Karpas-422 (cell line): ENCODE results near the gene FAAH2. TPM values are rescaled to one million over a fixed set of nuclear protein-coding genes. Genes with fewer than 3 reads are reported as not detected.
A peak's percentile ranks its signal among the peaks of the same experiment; 100 is the strongest.

Source experiments
- DNase-seq: peaks from one replicate; pipeline ENCODE4 v3.0.0-alpha.2; 2015
- H2AFZ ChIP-seq: fragments of 200-600 bp; sonication (generic); 2 replicates; pipeline ENCODE4 v1.6.1; 2014; ENCODE audit warnings: antibody characterized with exemption, low read length, mixed read lengths
- H3K27ac ChIP-seq: fragments of 200-600 bp; sonication (generic); 2 replicates; pipeline ENCODE4 v1.5.1; 2014; ENCODE audit warnings: mild to moderate bottlenecking, low read length, moderate library complexity
- H3K27me3 ChIP-seq: fragments of 200-600 bp; sonication (generic); 2 replicates; pipeline ENCODE4 v1.6.1; 2014; ENCODE audit warnings: low read length, mixed read lengths
- H3K36me3 ChIP-seq: fragments of 200-600 bp; sonication (generic); 2 replicates; pipeline ENCODE4 v1.6.1; 2014; ENCODE audit warnings: low read length, mixed read lengths; ENCODE audit not compliant: insufficient read depth
- H3K4me1 ChIP-seq: fragments of 200-600 bp; sonication (generic); 2 replicates; pipeline ENCODE4 v1.6.1; 2014; ENCODE audit warnings: mild to moderate bottlenecking, low read length, mixed read lengths
- H3K4me2 ChIP-seq: fragments of 200-600 bp; sonication (generic); 2 replicates; pipeline ENCODE4 v1.6.1; 2014; ENCODE audit warnings: low read length, low read depth, mild to moderate bottlenecking; ENCODE audit not compliant: poor library complexity, severe bottlenecking
- H3K4me3 ChIP-seq: fragments of 200-600 bp; sonication (generic); 2 replicates; pipeline ENCODE4 v1.5.1; 2014; ENCODE audit warnings: mild to moderate bottlenecking, antibody characterized with exemption, low read length, mixed read lengths
- H3K79me2 ChIP-seq: fragments of 200-600 bp; sonication (generic); 2 replicates; pipeline ENCODE4 v1.6.1; 2014; ENCODE audit warnings: mild to moderate bottlenecking, low read length, mixed read lengths
- H3K9ac ChIP-seq: fragments of 200-600 bp; sonication (generic); 2 replicates; pipeline ENCODE4 v1.6.0; 2014; ENCODE audit warnings: low read length
- H3K9me2 ChIP-seq: fragments of 200-600 bp; sonication (generic), shearing (Covaris generic); replicated peaks from 2 replicates; pipeline ENCODE4 v1.6.0; 2014; ENCODE audit warnings: mild to moderate bottlenecking, low read length, moderate library complexity; ENCODE audit not compliant: insufficient read depth
- H3K9me3 ChIP-seq: fragments of 300-700, 200-600 bp; sonication (generic); 2 replicates; pipeline ENCODE4 v1.6.1; 2014; ENCODE audit warnings: low read length, mixed read lengths
- H4K20me1 ChIP-seq: fragments of 200-600 bp; sonication (generic); 2 replicates; pipeline ENCODE4 v1.6.1; 2014; ENCODE audit warnings: mild to moderate bottlenecking, antibody characterized with exemption, low read length, low read depth; ENCODE audit not compliant: insufficient read depth
- total RNA-seq: library from RNA; depleted of rRNA; stranded (reverse); fragments of >200 nt; shearing (Covaris generic); gene quantifications from 2 replicates; pipeline ENCODE4 v1.2.3, GENCODE V29; 2014; ENCODE audit warnings: low replicate concordance; rRNA removed

The FAAH2 gene, protein sequence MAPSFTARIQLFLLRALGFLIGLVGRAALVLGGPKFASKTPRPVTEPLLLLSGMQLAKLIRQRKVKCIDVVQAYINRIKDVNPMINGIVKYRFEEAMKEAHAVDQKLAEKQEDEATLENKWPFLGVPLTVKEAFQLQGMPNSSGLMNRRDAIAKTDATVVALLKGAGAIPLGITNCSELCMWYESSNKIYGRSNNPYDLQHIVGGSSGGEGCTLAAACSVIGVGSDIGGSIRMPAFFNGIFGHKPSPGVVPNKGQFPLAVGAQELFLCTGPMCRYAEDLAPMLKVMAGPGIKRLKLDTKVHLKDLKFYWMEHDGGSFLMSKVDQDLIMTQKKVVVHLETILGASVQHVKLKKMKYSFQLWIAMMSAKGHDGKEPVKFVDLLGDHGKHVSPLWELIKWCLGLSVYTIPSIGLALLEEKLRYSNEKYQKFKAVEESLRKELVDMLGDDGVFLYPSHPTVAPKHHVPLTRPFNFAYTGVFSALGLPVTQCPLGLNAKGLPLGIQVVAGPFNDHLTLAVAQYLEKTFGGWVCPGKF
- 0.47 TPM in 1 of 2 replicates, not detected in the other for total RNA-seq

- H3K27ac ChIP-seq = no peak within 1 kb of the TSS
- H3K9me3 ChIP-seq = no peaks in the 10 kb centered on the region
- no peaks in the 10 kb centered on the region for H3K9me2 ChIP-seq
- no peak within 1 kb of the TSS for H3K9ac ChIP-seq
- no peaks in the 10 kb centered on the region for H3K36me3 ChIP-seq
- no peaks in the 10 kb centered on the region for H3K4me1 ChIP-seq
- peak; percentile 44 for DNase-seq
- no peaks in the 10 kb centered on the region for H4K20me1 ChIP-seq
- no peaks in the 10 kb centered on the region for H3K27me3 ChIP-seq
- peak within 1 kb of the TSS; percentile 39 for H3K4me2 ChIP-seq
- H3K4me3 ChIP-seq = no peak within 1 kb of the TSS; the same call in 1 of the 2 replicates
- no peak within 1 kb of the TSS; the same call in 1 of the 2 replicates for H2AFZ ChIP-seq
- no peaks in the 10 kb centered on the region for H3K79me2 ChIP-seq
Measured at GRCh38 chrX:57286507-57287251, at the start of gene FAAH2. TSS of gene FAAH2 (plus strand) at chrX:57286706. CDS start at chrX:57286826, 120 bp downstream.

DNA sequence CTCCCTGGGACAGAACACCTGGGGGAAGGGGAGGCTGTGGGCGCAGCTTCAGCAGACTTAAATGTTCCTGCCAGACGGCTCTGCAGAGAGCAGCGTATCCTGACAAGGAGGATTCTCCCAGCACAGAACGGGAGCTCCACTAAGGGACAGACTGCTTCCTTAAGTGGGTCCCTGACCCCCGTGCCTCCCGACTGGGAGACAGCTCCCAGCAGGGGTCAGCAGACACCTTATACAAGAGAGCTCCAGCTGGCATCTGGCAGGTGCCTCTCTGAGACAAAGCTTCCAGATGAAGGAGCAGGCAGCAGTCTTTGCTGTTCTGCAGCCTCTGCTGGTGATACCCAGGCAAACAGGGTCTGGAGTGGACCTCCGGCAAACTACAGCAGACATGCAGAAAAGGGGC, 44.5 kb upstream of the FAAH2 start:
- H3K9ac ChIP-seq = no peak overlapping the region
- H3K4me2 ChIP-seq = no peak overlapping the region
- peaks cover 4% of the 10 kb centered on the region for H3K9me3 ChIP-seq
- no peaks in the 10 kb centered on the region for H3K9me2 ChIP-seq
- no peaks in the 10 kb centered on the region for H3K36me3 ChIP-seq
- no peaks in the 10 kb centered on the region for H3K27me3 ChIP-seq
- no peak overlapping the region for H3K4me3 ChIP-seq
- H2AFZ ChIP-seq = no peak overlapping the region
- no peaks in the 10 kb centered on the region for H4K20me1 ChIP-seq
- no peak for DNase-seq
- no peaks in the 10 kb centered on the region for H3K79me2 ChIP-seq
- no peak overlapping the region for H3K27ac ChIP-seq
- no peaks in the 10 kb centered on the region for H3K4me1 ChIP-seq

- H3K27me3 ChIP-seq = no peaks in the 10 kb centered on the region
- no peaks in the 10 kb centered on the region for H3K36me3 ChIP-seq
- H3K4me3 ChIP-seq = no peak overlapping the region
- no peak overlapping the region for H3K9ac ChIP-seq
- H3K4me1 ChIP-seq = no peaks in the 10 kb centered on the region
- H4K20me1 ChIP-seq = no peaks in the 10 kb centered on the region
- H3K4me2 ChIP-seq = no peak overlapping the region
- no peak for DNase-seq
- H3K9me2 ChIP-seq = no peaks in the 10 kb centered on the region
- no peak overlapping the region for H2AFZ ChIP-seq
- H3K27ac ChIP-seq = no peak overlapping the region
- H3K9me3 ChIP-seq = peaks cover 15% of the 10 kb centered on the region
- H3K79me2 ChIP-seq = no peaks in the 10 kb centered on the region
Measured at GRCh38 chrX:57251965-57252364, 34.5 kb upstream of the FAAH2 start.

GRCh38 chrX:57265126-57265525, 21.4 kb upstream of the FAAH2 start:
- no peak overlapping the region for H3K4me2 ChIP-seq
- H3K9me2 ChIP-seq = no peaks in the 10 kb centered on the region; the same call in 1 of the 2 replicates
- no peaks in the 10 kb centered on the region for H3K36me3 ChIP-seq
- H3K27ac ChIP-seq = no peak overlapping the region
- no peaks in the 10 kb centered on the region for H3K79me2 ChIP-seq
- DNase-seq = no peak
- H3K9me3 ChIP-seq = no peaks in the 10 kb centered on the region
- no peaks in the 10 kb centered on the region for H4K20me1 ChIP-seq
- H2AFZ ChIP-seq = no peak overlapping the region
- H3K4me1 ChIP-seq = no peaks in the 10 kb centered on the region
- no peak overlapping the region for H3K9ac ChIP-seq
- no peak overlapping the region for H3K4me3 ChIP-seq
- H3K27me3 ChIP-seq = no peaks in the 10 kb centered on the region

- no peak overlapping the region for H3K4me3 ChIP-seq
- H3K9ac ChIP-seq = no peak overlapping the region
- no peaks in the 10 kb centered on the region; the same call in 1 of the 2 replicates for H3K9me2 ChIP-seq
- no peaks in the 10 kb centered on the region for H3K4me1 ChIP-seq
- no peaks in the 10 kb centered on the region for H3K9me3 ChIP-seq
- no peaks in the 10 kb centered on the region for H4K20me1 ChIP-seq
- no peak for DNase-seq
- H3K79me2 ChIP-seq = no peaks in the 10 kb centered on the region
- H2AFZ ChIP-seq = no peak overlapping the region
- no peak overlapping the region for H3K4me2 ChIP-seq
- no peak overlapping the region for H3K27ac ChIP-seq
- H3K36me3 ChIP-seq = no peaks in the 10 kb centered on the region
- H3K27me3 ChIP-seq = no peaks in the 10 kb centered on the region
Measured at GRCh38 chrX:57266275-57266674, 20.2 kb upstream of the FAAH2 start.

- Histone ChIP-seq H2AFZ (no peak overlapping the region), H3K4me1 (no peaks in the 10 kb centered on the region), H3K4me3 (no peak overlapping the region), H3K27me3 (no peaks in the 10 kb centered on the region), H3K9ac (no peak overlapping the region), H4K20me1 (no peaks in the 10 kb centered on the region), H3K9me3 (no peaks in the 10 kb centered on the region), H3K9me2 (no peaks in the 10 kb centered on the region; the same call in 1 of the 2 replicates), H3K4me2 (no peak overlapping the region), H3K79me2 (no peaks in the 10 kb centered on the region), H3K36me3 (no peaks in the 10 kb centered on the region), H3K27ac (no peak overlapping the region)
- no peak for DNase-seq
Measured at GRCh38 chrX:57266871-57267270, 19.6 kb upstream of the FAAH2 start.

- DNase-seq = no peak
- H3K4me3 ChIP-seq = no peak overlapping the region
- H3K79me2 ChIP-seq = no peaks in the 10 kb centered on the region
- H3K9ac ChIP-seq = no peak overlapping the region
- H3K9me2 ChIP-seq = no peaks in the 10 kb centered on the region
- H3K36me3 ChIP-seq = no peaks in the 10 kb centered on the region
- no peak overlapping the region for H2AFZ ChIP-seq
- H4K20me1 ChIP-seq = no peaks in the 10 kb centered on the region
- H3K27ac ChIP-seq = no peak overlapping the region
- no peak overlapping the region for H3K4me2 ChIP-seq
- no peaks in the 10 kb centered on the region for H3K9me3 ChIP-seq
- H3K27me3 ChIP-seq = no peaks in the 10 kb centered on the region
- H3K4me1 ChIP-seq = no peaks in the 10 kb centered on the region
Measured at GRCh38 chrX:57267308-57267707, 19.2 kb upstream of the FAAH2 start.

GRCh38 chrX:57270980-57271379, 15.5 kb upstream of the FAAH2 start:
- Histone ChIP-seq H3K27me3 (no peaks in the 10 kb centered on the region), H3K27ac (no peak overlapping the region), H3K36me3 (no peaks in the 10 kb centered on the region), H3K4me3 (no peak overlapping the region), H3K4me1 (no peaks in the 10 kb centered on the region), H3K4me2 (no peak overlapping the region), H4K20me1 (no peaks in the 10 kb centered on the region), H3K9ac (no peak overlapping the region), H3K9me3 (no peaks in the 10 kb centered on the region), H3K79me2 (no peaks in the 10 kb centered on the region), H3K9me2 (no peaks in the 10 kb centered on the region), H2AFZ (no peak overlapping the region)
- DNase-seq = no peak
